GM20000 (cell line): Measurements from ENCODE around the gene FAM76B.

ENCODE experiments used
- DNase-seq: peaks from one replicate; pipeline ENCODE4 v3.0.0; 2012; ENCODE audit warnings: low spot score
- TF ChIP-seq, protein P1 (sequence below): IDR thresholded peaks from 2 replicates; pipeline ENCODE4 v1.5.1; 2012; ENCODE audit warnings: mild to moderate bottlenecking, control low read depth; ENCODE audit errors: extremely low read depth, missing control alignments

FAM76B gene

DNA sequence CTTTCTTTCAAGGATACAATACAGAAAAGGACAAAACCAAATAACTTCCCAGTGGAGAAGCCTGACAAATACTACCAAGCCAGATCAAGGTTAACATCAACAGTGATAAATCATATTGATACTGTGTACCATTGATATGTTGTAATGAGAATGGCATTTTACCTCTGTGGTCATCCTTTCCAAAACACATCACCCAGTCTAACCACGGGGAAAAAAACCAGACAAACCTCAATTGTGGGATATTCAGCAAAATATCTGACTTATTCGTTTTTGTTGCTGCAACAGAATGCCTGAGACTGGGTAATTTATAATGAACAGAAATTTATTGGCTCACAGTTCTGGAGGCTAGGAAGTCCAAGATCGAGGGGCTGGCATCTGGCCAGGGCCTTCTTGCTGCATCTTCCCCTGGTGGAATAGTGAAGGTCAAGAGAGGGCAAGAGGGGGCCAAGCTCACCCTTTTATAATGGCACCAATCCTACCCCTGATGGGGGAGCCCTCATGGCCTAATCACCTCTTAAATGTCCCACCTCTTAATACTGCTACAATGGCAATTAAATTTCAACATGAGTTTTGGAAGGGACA, 66.1 kb downstream of the FAM76B start:
- TF ChIP-seq, protein P1, sequence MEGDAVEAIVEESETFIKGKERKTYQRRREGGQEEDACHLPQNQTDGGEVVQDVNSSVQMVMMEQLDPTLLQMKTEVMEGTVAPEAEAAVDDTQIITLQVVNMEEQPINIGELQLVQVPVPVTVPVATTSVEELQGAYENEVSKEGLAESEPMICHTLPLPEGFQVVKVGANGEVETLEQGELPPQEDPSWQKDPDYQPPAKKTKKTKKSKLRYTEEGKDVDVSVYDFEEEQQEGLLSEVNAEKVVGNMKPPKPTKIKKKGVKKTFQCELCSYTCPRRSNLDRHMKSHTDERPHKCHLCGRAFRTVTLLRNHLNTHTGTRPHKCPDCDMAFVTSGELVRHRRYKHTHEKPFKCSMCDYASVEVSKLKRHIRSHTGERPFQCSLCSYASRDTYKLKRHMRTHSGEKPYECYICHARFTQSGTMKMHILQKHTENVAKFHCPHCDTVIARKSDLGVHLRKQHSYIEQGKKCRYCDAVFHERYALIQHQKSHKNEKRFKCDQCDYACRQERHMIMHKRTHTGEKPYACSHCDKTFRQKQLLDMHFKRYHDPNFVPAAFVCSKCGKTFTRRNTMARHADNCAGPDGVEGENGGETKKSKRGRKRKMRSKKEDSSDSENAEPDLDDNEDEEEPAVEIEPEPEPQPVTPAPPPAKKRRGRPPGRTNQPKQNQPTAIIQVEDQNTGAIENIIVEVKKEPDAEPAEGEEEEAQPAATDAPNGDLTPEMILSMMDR: no peak
- no peak for DNase-seq

DNA sequence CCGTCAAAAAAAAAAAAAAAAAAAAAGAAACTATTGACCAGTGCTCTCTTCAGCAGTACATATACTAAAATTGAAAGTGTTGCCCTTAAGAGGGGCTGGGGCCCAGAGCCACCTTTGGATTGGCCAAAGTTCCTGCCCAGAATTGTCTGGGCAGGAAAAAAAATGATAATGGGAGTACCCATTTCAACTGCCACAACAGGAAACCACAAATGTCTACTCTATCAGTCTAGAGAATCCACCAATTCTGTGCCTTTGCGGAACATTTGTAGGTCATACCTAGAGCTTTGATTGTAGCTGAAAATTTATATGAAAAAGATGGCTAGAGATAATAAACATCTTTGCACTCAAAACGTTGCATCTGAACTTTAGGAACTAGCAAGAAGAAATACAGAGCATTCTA, 69.4 kb downstream of the FAM76B start:
- TF ChIP-seq, protein P1: no peak
- no peak for DNase-seq
